ENCODE data around the gene STEAP4.

The STEAP4 gene

DNA sequence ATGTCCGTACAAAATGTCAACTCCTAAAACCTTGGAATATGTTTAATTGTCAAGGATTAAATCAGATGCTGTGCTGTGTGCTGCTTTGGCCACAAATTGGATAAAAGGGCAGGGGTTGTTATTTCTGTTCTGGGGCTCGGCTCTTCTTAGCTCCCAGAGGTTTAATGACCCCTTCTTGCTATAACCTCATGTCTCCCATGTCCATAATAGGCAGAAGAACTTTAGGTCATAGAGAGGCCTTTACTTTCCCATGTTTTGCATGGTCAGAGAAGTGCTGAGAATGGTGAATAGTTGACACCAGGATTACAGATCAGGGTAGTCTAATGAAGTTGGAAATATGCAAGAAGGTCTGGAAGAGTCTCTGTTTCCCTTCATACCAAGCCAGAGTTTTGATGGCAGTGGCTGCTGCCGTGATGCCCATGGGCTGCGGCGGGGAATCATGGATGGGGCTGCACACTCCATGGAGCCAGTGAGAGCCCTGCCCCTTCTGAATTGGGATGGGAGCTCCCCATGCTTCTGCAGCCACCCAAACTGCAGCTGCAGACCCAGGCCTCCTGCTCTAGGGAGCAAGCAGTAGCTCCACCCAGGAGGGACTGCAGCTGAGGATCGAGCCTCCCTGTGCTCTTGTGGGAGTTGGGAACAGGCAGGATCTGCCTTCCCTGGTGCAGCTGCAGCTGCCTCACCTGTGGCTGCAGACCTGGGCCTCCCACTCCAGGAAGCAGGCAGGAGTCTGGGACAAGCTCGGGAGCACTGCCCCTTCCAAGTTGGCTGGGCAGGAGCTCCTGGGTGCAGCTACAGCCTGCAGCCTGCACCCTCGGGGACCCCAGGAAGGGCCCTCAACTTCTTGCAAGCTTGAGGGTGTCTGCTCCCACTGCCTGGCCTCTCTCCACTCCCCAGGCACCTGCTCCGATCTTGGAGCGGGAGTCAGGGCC, 23.1 kb upstream of the STEAP4 start:
- no peak for DNase-seq (ENCODE audit: low read depth)
- H3K4me3 ChIP-seq (ENCODE audit: low read length): no peak overlapping the region
- TF ChIP-seq, protein P1, sequence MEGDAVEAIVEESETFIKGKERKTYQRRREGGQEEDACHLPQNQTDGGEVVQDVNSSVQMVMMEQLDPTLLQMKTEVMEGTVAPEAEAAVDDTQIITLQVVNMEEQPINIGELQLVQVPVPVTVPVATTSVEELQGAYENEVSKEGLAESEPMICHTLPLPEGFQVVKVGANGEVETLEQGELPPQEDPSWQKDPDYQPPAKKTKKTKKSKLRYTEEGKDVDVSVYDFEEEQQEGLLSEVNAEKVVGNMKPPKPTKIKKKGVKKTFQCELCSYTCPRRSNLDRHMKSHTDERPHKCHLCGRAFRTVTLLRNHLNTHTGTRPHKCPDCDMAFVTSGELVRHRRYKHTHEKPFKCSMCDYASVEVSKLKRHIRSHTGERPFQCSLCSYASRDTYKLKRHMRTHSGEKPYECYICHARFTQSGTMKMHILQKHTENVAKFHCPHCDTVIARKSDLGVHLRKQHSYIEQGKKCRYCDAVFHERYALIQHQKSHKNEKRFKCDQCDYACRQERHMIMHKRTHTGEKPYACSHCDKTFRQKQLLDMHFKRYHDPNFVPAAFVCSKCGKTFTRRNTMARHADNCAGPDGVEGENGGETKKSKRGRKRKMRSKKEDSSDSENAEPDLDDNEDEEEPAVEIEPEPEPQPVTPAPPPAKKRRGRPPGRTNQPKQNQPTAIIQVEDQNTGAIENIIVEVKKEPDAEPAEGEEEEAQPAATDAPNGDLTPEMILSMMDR (IDR thresholded peaks at IDR 0.05; ENCODE audit: insufficient read depth, low read depth, low read length, missing control alignments): no peak

DNA sequence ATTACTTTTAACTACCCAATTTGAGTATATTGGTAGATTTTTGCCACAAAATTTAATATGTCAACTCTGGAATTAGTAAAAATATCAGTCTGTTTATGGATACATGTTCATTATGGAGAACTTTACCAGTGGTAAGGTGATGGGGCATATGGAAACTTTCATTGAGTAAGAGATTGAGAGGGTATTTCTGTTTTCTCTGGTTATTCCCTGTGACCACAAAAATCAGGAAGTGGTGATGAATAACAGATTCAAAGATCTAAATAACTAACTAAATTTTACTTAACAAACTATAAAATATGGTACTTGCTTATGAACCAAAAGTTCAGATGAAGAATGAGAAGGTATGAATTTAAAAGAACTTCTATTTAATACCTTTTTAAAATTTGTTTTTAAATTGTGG, 22.1 kb upstream of the STEAP4 start:
- H3K4me3 ChIP-seq (ENCODE audit: low read length): no peak overlapping the region
- TF ChIP-seq, protein P1 (IDR thresholded peaks at IDR 0.05; ENCODE audit: insufficient read depth, low read depth, low read length, missing control alignments): no peak
- no peak for DNase-seq (ENCODE audit: low read depth)

DNA sequence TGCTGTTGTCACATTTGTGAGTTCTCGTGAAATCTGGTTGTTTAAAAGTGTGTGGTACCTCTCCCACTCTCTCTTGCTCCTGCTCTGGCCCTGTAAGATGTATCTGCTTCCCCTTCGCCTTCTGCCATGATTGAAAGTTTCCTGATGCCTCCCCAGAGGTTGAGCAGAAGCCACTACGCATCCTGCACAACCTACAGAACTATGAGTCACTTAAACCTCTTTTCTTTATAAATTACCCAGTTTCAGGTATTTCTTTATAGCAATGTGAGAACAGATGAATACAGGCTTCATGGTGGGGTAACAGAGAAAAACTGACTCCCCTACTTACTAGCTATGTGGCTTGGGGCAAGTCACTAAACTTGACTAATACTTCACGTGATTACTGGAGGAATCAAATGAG, 18.0 kb upstream of the STEAP4 start:
- H3K4me3 ChIP-seq (ENCODE audit: low read length): no peak overlapping the region
- TF ChIP-seq, protein P1 (IDR thresholded peaks at IDR 0.05; ENCODE audit: insufficient read depth, low read depth, low read length, missing control alignments): no peak
- DNase-seq (ENCODE audit: low read depth): no peak

DNA sequence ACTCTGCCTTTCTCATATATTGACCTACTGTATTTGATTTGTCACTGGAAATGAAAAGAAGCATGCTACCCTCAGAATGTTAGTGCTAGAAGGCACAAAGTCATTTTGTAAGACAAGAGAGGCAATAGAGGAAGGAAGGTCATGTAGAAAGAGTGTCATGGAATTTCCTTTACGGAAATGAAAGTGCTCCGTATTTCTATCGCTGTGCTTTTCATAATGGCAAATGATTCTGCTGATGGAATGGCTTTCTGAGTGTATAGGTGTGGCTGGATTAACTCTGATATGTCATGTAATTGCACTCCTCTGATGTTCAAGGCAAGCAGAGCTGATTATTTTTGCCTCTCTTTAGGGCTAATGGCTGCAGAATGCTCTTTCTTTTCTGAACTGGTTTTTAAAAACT, 15.5 kb upstream of the STEAP4 start:
- H3K4me3 ChIP-seq (ENCODE audit: low read length): no peak overlapping the region
- DNase-seq (ENCODE audit: low read depth): peak; percentile 56
- TF ChIP-seq, protein P1 (IDR thresholded peaks at IDR 0.05; ENCODE audit: insufficient read depth, low read depth, low read length, missing control alignments): no peak

DNA sequence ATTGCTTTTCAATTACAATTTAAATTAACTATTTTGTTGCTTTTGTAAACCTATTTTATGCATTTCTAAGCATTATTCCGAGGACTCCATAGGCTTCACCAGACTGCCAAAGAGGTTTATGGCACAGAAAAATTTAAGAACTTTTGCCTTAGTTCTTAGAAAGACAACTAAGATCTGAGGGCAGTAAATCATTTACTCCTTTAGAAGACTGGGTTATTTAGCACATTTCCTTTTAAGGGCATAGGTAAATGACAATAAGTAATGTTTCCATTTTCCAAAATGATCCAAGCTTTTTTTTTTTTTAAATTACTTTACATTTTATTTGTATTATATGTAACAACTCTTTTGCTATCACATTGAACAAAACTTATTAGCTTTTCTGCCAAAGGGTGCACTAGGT, 15.0 kb upstream of the STEAP4 start:
- H3K4me3 ChIP-seq (ENCODE audit: low read length): no peak overlapping the region

DNA sequence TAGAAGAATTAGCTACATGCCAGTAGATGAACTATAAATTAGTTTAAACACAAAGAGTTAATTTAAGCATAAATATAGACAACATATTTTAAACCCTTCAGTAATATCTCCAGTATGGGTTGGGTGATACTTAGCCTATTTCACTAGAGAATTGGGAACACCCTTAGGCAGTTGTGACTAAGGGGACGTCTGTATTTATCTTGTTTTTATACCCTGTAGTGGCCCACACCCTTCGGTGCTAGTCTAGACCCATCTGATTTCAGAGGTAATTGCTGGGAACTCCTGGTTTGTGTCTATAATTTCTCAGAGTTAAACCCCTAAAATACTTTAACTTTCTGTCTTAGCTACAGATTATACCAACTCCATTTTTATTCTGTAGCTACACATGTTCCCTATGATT, 11.5 kb upstream of the STEAP4 start:
- TF ChIP-seq, protein P1 (IDR thresholded peaks at IDR 0.05; ENCODE audit: insufficient read depth, low read depth, low read length, missing control alignments): no peak
- H3K4me3 ChIP-seq (ENCODE audit: low read length): no peak overlapping the region
- peak; percentile 84 for DNase-seq (ENCODE audit: low read depth)

More for the DNA sequence above, 15.0 kb upstream of the STEAP4 start:
- TF ChIP-seq, protein P1 (IDR thresholded peaks at IDR 0.05; ENCODE audit: insufficient read depth, low read depth, low read length, missing control alignments): no peak
- DNase-seq (ENCODE audit: low read depth): no peak

DNA sequence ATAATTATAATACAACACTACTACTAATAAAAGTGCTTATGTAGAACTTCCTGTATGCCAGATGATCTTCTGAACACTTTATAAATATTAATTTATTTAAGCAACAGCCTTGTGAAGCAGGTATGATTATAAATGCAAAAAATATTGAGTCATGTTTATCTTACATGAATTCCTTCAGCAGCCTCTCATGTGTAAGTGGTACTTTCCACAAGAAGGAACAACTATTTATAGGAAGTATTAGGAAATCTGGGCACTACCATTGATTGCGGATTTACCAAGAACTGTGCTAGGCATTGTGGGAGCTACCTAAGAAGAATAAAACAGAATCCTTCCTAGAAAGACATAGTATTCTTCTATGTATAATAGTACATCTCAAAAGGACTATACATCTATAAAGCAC, 10.7 kb upstream of the STEAP4 start:
- DNase-seq (ENCODE audit: low read depth): peak; percentile 86
- H3K4me3 ChIP-seq (ENCODE audit: low read length): no peak overlapping the region
- TF ChIP-seq, protein P1 (IDR thresholded peaks at IDR 0.05; ENCODE audit: insufficient read depth, low read depth, low read length, missing control alignments): no peak

Measured in epithelial cell of esophagus (primary cell).